Heart right ventricle (tissue), 16 donors: ENCODE data around the gene NT5C2. TPM values are rescaled to one million over a fixed set of nuclear protein-coding genes. Genes with fewer than 3 reads are reported as not detected.

Experiments
- ATAC-seq, 8 donors: fragments of 200-7000 bp; cut with Tn5 transposase; one replicate each; pipeline ENCODE4 v1.9.1; 2020; ENCODE audit warnings: mild to moderate bottlenecking in 8 of 8, moderate library complexity in 8 of 8, moderate number of reproducible peaks in 1 of 8
- DNase-seq, 2 donors: peaks; one replicate each; pipeline ENCODE4 v3.0.0-alpha.2; 2020
- H3K27ac ChIP-seq, 10 donors: fragments of 200-600 bp; sonication (generic) in 2 of 10; one replicate each; pipeline versions ENCODE4 v1.5.0 to v1.8.0; 2020 to 2022; ENCODE audit warnings: mild to moderate bottlenecking in 3 of 10
- H3K27me3 ChIP-seq, 7 donors: fragments of 200-600 bp; one replicate each; pipeline ENCODE4 v1.8.0; 2021 to 2022; ENCODE audit warnings: mild to moderate bottlenecking in 2 of 7
- H3K36me3 ChIP-seq, 9 donors: fragments of 200-600 bp; sonication (generic) in 1 of 9; one replicate each; pipeline versions ENCODE4 v1.5.0 to v1.8.0; 2020 to 2022; ENCODE audit warnings: mild to moderate bottlenecking in 2 of 9
- H3K4me1 ChIP-seq, 9 donors: fragments of 200-600 bp; sonication (generic) in 1 of 9; one replicate each; pipeline versions ENCODE4 v1.5.0 to v1.8.0; 2020 to 2022; ENCODE audit warnings: mild to moderate bottlenecking in 4 of 9
- H3K4me3 ChIP-seq, 10 donors: fragments of 200-600 bp; sonication (generic) in 2 of 10; one replicate each; pipeline versions ENCODE4 v1.5.0 to v1.8.0; 2020 to 2022; ENCODE audit warnings: mild to moderate bottlenecking in 7 of 10, moderate library complexity in 2 of 10
- H3K9me3 ChIP-seq, 11 donors: fragments of 200-600 bp in 10 of 11; sonication (generic) in 2 of 11; one replicate each; pipeline versions ENCODE4 v1.5.0 to v1.8.0; 2013 to 2022; ENCODE audit warnings: mild to moderate bottlenecking in 2 of 11, control low read depth in 1 of 11, moderate library complexity in 1 of 11
- CTCF ChIP-seq, 9 donors: fragments of 200-600 bp; sonication (generic) in 2 of 9; IDR thresholded peaks; one replicate each; pipeline versions ENCODE4 v1.5.0 to v1.8.0; 2021 to 2022; ENCODE audit warnings: antibody characterized with exemption in 9 of 9, mild to moderate bottlenecking in 5 of 9, moderate library complexity in 1 of 9
- WGBS, 2 donors: extraction: QIAGEN DNeasy Blood & Tissue Kit; methylation state at CpG; one replicate each; pipeline ENCODE4 v1.1.7; 2013; ENCODE audit warnings: inconsistent platforms in 1 of 2; 5-methylcytosine and 5-hydroxymethylcytosine counted together
- intact Hi-C, 10 donors: fragments of 100-400 bp; cut with DNase I; formaldehyde crosslinking; loops; one replicate each; pipeline versions ENCODE4 v1.11.1 to v1.14.2; 2022
- polyA plus RNA-seq, 2 donors: library from polyadenylated mRNA; stranded (reverse); fragments of 200-250 nt; gene quantifications; one replicate each; pipeline ENCODE4 v1.2.3, GENCODE V29; 2013
- total RNA-seq, 10 donors: library from RNA; stranded (reverse); fragmentation: NEBNext Ultra II Directional in 3 of 10; extraction: Animal tissue kit (Norgen Biotek cat#: 25700) in 3 of 10; gene quantifications; one replicate each; pipeline versions ENCODE4 v1.2.1 to v1.2.4, GENCODE V29; 2021 to 2023
- donor health status: Arrhythmogenic right ventricular cardiomyopathy.
- donor health status: ischemic (EF 13 %, LVEDD 7.1; RV severe dilation, severe dysfunction).
- donor health status: healthy with polysubstance abuse.
- donor health status: DM: no; HTN: yes; CAD: no.
- donor health status: DM: no; HTN: no; CAD: no.
- donor health status: ischemic (EF 25% LVEDD 6.9; RV normal size, moderate dysfunction).
- donor health status: ischemic (EF 25% LVEDD 5.7; RV mildly dilated, moderate dysfunction).
- donor health status: healthy.
- donor health status: DM: yes; HTN: yes; CAD: no.
- donor health status: Ischemic cardiomyopathy.
- donor health status: ischemic (EF 35%, LVEDD 5.7; RV mildly dilated, moderate dysfunction).
- donor health status: nonischemic (EF 11% LVEDD 7.7; RV severe dilation, severe dysfunction).
- donor health status: DM: yes; HTN: yes; CAD: no.
- donor health status: PGD.
- donor health status: ischemic (EF 29% LVEDD 5.4; RV normal size, mild dysfunction).
- donor health status: nonischemic (EF 23%, LVEDD 6.1; RV moderate dilation, normal function).

Gene NT5C2
- total and polyA plus RNA-seq, 12 donors = 23.9 to 88.2 (median 53.5) TPM

GRCh38 chr10:103104721-103105120, 88.4 kb downstream of the NT5C2 start:
- ATAC-seq (no peak), DNase-seq (no peak)
- H3K4me1 ChIP-seq = peaks cover 0 to 34% (median 4%) of the 10 kb centered on the region in 9 donors

GRCh38 chr10:103103989-103104388, 89.1 kb downstream of the NT5C2 start:
- H3K36me3 ChIP-seq = peaks cover 0 to 99% (median 33%) of the 10 kb centered on the region in 9 donors

More at GRCh38 chr10:103104721-103105120, 88.4 kb downstream of the NT5C2 start:
- no peaks in the 10 kb centered on the region for H3K9me3 ChIP-seq
- peaks cover 0 to 96% (median 25%) of the 10 kb centered on the region in 9 donors for H3K36me3 ChIP-seq
- 27 to 31% methylated on average over 2 of the region's 2 CpGs for WGBS, 2 donors
- TF ChIP-seq CTCF (IDR thresholded peaks at IDR 0.05) = no peak
- H3K4me3 ChIP-seq = no peak overlapping the region
- H3K27ac ChIP-seq = no peak overlapping the region
- intact Hi-C loops = loop anchor here in 2 of 10 donors (5.0 to 10.0 kb wide), 2 partner anchors 83 to 140 kb away; partner anchors contain the start of gene RPEL1 (in 1 of the 2)
- H3K27me3 ChIP-seq = no peaks in the 10 kb centered on the region

DNA sequence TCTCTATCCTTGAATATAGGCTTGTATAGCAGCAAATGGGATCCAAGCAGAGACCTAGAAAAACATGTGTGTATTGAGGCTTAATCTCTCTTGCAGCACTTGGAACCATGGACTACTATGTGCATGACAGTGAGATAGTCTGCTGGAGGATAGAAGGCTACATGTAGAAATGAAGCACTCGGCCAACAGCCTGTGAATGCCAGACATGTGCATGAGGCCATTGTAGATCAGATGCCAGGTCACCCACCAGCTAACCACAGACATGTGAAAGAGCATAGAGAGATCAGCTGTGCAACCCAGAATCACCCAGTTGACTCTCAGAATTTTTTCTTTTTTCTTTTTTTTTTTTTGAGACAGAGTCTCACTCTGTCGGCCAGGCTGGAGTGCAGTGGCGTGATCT, 90.9 kb downstream of the NT5C2 start:
- Histone ChIP-seq H3K36me3 (peaks cover 0 to 99% (median 47%) of the 10 kb centered on the region in 9 donors), H3K4me1 (peaks cover 0 to 34% (median 4%) of the 10 kb centered on the region in 9 donors), H3K4me3 (no peak overlapping the region), H3K9me3 (no peaks in the 10 kb centered on the region), H3K27ac (no peak overlapping the region), H3K27me3 (no peaks in the 10 kb centered on the region)
- 67 to 75% methylated on average over 3 of the region's 3 CpGs for WGBS, 2 donors
- no peak for DNase-seq
- TF ChIP-seq CTCF (IDR thresholded peaks at IDR 0.05) = no peak
- peak in 5 of 8 donors; percentile 28 to 59 (median 51) for ATAC-seq
- intact Hi-C loops = loop anchor here in 1 of 10 donors (10.0 kb wide), 1 partner anchor 143 kb away; the partner anchor contains the start of gene RPEL1

More at GRCh38 chr10:103103989-103104388, 89.1 kb downstream of the NT5C2 start:
- WGBS, 2 donors = 96 to 98% methylated on average over 2 of the region's 2 CpGs
- TF ChIP-seq CTCF (IDR thresholded peaks at IDR 0.05) = no peak
- no peak for ATAC-seq
- Histone ChIP-seq H3K4me1 (peaks cover 0 to 34% (median 4%) of the 10 kb centered on the region in 9 donors), H3K27ac (no peak overlapping the region), H3K4me3 (no peak overlapping the region), H3K27me3 (no peaks in the 10 kb centered on the region), H3K9me3 (no peaks in the 10 kb centered on the region)
- no peak for DNase-seq
- intact Hi-C loops = loop anchor here in 1 of 10 donors (10.0 kb wide), 1 partner anchor 141 kb away; the partner anchor contains the start of gene RPEL1

GRCh38 chr10:103100620-103101019, 92.5 kb downstream of the NT5C2 start:
- H3K9me3 ChIP-seq = no peaks in the 10 kb centered on the region
- no peak for TF ChIP-seq CTCF (IDR thresholded peaks at IDR 0.05)
- peak overlapping the region in 1 of 10 donors; percentile 18 for H3K27ac ChIP-seq
- ATAC-seq (no peak), DNase-seq (no peak)
- peaks cover 0 to 28% (median 4%) of the 10 kb centered on the region in 9 donors for H3K4me1 ChIP-seq
- intact Hi-C loops = loop anchor here in 1 of 10 donors (10.0 kb wide), 1 partner anchor 144 kb away; the partner anchor contains the start of gene RPEL1
- peaks cover 0 to 100% (median 58%) of the 10 kb centered on the region in 9 donors for H3K36me3 ChIP-seq
- H3K4me3 ChIP-seq = no peak overlapping the region
- 64 to 79% methylated on average over 2 of the region's 2 CpGs for WGBS, 2 donors
- no peaks in the 10 kb centered on the region for H3K27me3 ChIP-seq
